Measurements from ENCODE around the gene SACS.
"Not testable (repeated sequence)": the region's sequence is repeated elsewhere in the genome, so short reads cannot be mapped to it uniquely, and the experiment has no call there.

Gene SACS

DNA sequence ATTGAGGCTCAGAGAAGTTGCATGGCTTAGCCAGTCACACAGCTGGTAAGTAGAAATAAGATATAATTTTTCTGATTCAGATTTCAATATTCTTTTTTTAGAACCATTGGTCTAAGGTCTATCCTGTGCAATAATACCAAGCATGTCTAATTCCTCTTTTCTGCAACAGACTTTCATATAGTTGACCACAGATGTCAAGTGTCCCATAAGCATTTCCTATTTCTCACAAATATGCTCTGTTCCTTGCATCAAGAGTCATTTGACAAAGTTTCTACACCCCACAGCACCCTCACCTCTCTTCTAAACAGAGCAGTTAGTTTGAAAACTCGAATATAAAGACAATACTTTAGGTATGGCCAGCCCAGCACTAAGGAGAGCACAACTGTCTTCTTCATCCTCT, 26.8 kb upstream of the SACS start:
- in situ Hi-C loops (cut with MboI; ENCODE audit: low sequenced_read_pairs), result loop anchor here (25.0 kb wide), 1 partner anchor 427 kb away; the partner anchor contains the start of genes C1QTNF9B and MIPEP

DNA sequence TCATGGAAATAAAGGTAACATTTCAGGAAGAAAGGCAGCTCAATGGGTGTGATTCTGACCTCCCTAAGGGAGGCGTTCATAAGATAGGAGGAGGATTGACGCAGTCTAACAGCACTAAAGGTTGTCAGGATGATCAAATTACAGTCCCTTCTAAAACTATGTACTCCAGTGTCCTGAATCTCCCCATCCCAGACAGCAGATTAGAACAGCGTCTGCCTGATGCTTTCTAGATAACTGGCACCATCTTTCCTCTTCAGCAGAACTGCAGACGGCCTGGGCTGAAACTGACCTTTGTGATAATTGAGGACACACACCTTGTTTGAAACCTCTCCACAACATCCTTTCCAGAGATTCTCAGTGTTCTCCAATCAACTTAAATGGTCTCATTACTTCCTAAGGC, 25.5 kb upstream of the SACS start:
- in situ Hi-C loops (cut with MboI; ENCODE audit: low sequenced_read_pairs), result loop anchor here (25.0 kb wide), 1 partner anchor 428 kb away; the partner anchor contains the start of genes C1QTNF9B and MIPEP

DNA sequence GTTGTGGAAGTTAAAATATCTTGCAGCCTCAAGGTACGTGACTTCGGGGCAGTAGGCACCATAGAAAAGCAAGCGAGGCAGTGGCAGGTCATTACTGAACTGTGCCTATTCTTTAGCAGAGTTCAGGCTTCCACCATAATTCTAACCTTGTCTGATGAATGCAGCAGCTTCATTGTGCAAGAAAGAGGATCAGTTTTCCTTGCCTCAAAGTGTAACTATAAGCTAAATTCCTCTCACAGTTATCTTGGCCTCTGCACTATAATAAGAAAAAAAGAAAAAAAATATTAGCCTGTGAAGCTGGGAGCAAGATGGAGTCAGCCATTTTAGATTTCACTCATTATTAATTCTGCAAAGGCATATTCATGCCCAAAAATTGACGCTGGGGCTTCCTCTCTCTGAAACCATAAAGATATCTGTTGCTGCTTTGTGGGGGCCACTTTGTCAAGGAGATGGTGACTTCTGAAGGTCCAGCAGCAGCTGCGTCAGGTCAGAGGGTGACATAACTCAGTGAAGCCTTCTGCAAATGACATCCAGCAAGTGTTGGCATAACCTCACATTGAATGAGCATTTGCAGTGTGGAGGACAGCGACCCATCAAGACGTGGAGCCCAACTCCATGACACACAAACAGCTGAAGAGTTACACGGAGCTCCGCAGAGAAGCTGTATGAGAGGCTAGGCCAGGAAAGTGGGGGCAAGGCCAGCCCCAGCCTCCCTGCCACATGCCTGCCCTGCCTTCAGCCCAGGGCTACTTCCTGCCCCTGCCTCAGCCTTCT, 23.1 kb upstream of the SACS start:
- in situ Hi-C loops (cut with MboI; ENCODE audit: low sequenced_read_pairs), result loop anchor here (25.0 kb wide), 1 partner anchor 431 kb away; the partner anchor contains the start of genes C1QTNF9B and MIPEP

DNA sequence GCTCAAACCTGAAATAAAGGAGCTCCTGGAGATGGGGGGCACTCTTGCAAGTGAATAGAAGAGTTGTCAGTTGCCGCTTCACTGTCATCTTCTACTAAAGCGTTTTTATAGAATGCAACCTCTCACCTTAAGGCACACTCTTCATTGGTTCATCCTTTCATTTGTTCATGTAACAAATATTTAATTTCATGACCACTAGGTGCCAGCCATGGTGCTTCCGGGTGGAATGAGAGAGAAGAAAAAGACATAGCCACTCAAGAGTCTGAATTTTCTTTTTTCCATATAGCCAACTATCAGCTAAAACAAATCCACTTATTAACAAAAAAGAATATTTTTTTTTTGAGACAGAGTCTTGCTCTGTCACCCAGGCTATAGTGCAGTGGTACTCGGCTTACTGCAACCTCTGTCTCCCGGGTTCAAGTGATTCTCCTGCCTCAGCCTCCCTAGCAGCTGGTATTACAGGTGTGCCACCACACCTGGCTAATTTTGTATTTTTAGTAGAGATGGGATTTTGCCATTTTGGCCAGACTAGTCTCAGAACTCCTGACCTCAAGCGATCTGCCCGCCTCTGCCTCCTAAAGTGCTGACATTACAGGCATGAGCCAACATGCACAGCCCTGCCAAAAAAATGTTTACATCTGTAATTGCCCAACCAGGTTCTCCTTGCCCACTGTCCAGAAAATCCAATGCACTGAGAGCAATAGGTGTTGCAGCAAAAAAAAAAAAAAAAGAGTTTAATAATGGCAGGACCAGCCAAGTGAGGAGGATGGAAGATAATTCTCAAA, 22.1 kb upstream of the SACS start:
- in situ Hi-C loops (cut with MboI; ENCODE audit: low sequenced_read_pairs), result loop anchor here (25.0 kb wide), 1 partner anchor 432 kb away; the partner anchor contains the start of genes C1QTNF9B and MIPEP

DNA sequence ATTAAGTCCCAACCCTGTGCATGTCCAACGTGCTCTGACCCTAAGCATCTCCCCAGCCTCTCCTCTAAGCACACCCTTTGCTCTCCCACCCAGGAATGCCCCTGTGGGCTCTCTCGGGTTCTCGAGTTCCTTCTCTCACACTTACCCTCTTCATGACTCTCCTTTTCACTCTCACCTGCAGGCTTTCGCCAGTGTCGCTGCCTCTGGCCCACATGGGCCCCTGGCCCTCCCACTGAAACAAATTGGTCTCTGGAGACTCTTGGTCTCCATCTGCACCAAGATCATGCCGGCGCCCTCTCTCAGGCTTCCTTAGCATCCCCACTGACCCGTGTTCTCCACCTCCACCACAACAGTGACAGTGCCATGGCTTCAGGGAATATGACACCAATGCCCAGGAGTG, 19.6 kb upstream of the SACS start:
- in situ Hi-C loops (cut with MboI; ENCODE audit: low sequenced_read_pairs), result loop anchor here (25.0 kb wide), 1 partner anchor 434 kb away; the partner anchor contains the start of genes C1QTNF9B and MIPEP

DNA sequence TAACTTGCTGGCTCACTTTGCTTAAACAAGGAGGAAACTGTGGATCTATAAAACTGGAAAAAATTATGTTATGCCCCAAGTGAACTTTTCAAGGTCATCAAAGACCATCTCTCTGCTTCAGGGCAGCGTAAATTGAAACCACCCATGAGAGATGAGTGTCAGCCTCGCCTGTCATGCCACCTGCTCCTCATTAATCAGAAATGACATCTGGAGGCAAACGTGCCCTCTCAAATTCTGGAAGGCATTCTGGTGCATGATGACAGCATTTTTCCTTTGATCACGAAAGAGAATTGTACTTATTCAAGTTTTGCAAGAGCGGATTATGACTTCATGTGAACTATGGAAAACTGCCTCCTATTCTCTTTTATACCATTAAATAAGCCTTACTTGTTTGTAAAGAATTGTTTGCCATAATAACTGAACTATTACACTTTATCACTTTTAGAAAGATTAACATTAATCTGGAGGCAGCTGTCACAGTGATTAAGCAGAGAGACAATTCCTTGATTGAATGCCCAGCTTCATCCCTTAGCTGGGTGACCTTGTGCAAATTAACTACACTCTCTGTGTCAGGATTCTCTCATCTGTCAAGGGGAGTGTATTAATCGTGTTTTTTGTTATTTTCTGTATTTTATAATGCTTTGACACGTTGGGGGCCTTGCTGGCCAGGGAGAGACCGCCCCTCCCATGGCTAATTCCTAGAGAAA, 17.0 kb upstream of the SACS start:
- in situ Hi-C loops (cut with MboI; ENCODE audit: low sequenced_read_pairs), result loop anchor here (25.0 kb wide), 1 partner anchor 437 kb away; the partner anchor contains the start of genes C1QTNF9B and MIPEP

DNA sequence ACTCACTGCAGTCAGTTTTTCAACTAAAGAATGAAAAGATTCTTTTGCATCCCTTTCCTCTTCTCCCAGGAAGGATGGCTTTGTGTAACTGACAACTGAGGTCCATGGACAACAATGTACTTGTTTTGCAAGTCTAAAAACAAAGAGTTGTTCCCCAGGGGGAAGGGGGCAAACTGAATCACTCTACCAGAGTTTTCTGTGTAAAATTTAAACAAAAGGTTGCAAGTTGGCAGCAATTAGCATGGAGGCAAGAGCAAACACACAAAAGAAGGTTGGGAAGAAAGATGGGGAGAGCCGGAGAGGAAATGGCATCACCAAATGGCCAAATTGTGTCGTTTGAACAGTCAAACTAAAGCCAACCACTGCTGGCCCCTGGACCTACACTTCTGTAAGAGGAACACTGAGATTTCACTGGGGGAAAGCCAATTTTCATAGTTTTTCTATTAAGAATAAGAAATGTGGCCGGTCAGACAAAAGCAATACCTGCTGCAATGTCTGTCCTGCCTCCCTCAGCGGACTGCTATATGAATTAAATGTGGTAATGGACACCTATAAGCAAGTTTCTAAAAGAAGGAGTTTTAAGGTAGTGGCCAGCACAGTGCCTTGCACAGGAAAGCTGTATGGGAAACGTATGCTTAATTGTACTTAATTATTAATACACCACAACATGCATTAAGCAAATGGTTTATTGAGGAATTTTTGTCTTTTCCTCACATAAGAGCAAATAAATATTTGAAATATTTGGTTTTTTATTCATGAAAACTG, 16.1 kb upstream of the SACS start:
- in situ Hi-C loops (cut with MboI; ENCODE audit: low sequenced_read_pairs), result loop anchor here (25.0 kb wide), 1 partner anchor 438 kb away; the partner anchor contains the start of genes C1QTNF9B and MIPEP

DNA sequence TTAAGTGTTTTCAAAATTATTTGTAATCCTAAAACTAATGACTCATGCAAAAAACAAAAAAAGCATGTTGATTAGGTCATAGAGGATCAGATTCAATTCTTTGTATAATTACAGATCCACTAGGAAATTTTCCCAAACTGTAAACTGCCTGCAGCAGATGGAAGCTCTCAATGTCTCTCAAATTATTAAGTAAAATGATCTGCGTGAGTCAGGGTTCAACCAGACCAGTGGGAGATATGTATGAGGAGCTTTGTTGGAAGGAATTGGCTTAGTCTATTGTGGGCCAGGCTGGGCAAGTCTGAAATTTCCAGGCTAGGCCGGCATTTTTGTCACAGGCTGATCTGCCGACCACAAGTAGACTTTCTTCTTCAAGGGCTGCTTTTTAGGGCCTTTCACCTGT, 14.4 kb upstream of the SACS start:
- in situ Hi-C loops (cut with MboI; ENCODE audit: low sequenced_read_pairs), result no loop called here

DNA sequence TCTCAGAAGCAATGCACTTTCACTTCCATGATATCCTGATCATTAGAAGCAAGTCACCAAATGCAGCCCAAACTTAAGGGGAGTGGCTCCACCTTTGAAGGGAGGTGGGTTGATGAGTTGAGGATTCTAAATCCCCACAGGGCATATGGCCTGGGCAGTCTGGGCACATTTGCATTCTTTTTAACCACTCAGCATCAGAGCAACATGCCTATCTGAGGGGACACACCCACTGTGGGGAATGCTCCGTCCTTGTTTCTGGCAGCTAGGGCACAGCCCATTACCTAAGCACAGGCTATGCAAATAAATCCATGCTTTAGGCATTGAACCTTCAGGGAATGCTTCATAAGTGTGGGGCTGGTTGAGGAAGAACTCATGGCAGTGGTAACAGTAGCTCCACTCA, 12.3 kb upstream of the SACS start:
- in situ Hi-C loops (cut with MboI; ENCODE audit: low sequenced_read_pairs), result no loop called here

DNA sequence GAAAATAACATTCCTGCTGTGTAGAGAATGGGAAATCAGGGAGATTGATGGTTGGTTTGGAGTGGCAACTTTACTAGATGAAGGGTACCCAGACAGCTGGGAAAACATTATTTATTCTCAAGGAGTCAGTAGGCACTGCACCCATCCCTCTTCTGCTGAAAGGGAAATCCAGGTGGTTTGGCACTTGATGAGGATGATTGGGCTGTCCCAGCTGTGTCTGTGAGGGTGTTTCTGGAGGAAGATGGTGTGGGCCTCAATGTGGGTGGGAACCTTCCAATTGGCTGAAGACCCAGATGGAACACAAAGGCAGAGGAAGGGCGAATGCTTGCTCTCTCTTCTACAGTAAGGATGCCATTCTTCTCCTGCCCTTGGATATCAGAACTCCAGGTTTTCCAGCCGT, 10.4 kb upstream of the SACS start:
- in situ Hi-C loops (cut with MboI; ENCODE audit: low sequenced_read_pairs), result no loop called here

DNA sequence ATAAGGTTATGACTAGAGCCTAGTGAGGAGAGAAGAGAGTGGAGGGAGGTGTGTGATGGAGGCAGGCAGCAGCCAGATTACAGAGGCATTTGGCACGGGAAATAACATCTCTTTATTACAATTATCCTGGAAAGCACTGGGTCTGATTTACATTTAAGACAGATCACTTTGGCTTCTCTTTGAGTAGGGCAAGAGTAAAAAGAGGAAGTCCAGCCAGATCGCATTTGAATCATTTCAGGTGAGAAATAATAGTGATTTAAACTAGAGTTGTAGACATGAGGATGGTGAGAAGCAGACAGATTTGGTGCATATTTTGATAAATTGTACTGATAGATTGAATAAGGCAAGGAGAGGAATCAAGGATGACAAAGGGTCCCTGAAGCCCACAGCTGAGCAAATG, 9.6 kb upstream of the SACS start:
- in situ Hi-C loops (cut with MboI; ENCODE audit: low sequenced_read_pairs), result no loop called here

DNA sequence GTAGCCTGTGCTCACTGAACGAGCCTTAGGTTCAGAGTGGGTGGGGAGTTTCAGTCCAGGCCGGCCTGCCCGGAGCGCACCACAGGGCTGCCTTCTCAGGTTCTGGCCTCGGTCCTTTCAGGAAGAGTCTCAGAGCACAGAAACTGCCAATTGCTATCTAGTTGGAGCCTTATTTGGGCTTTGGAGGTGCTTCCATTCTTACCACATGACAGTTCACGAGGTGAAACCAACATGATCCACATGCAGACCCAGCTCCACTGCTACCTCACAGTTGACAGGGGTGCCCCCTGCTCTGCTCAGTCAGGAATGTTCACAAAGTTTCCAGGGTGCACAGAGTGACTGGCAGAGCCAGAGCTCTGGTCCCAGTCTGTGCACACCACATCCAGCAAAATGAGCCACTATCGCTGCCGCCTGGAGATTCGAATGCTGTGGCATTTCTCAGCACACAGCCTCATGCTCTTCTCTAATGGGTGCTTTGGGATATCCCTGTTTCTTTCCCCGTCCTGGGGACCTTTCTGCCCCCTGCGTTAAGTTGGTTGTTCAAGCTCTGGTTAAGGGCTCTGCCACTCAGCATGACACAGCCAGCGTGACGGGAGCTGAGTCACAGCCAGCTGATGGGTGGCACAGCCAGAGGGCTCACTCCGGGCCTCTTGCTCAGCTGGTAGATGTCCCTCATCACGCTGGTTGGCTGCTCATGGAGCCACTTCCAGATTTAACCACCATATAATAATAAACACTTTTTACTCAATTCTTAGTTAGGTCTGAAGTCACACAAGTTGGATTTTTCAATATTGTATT, 7.5 kb upstream of the SACS start:
- in situ Hi-C loops (cut with MboI; ENCODE audit: low sequenced_read_pairs), result no loop called here

DNA sequence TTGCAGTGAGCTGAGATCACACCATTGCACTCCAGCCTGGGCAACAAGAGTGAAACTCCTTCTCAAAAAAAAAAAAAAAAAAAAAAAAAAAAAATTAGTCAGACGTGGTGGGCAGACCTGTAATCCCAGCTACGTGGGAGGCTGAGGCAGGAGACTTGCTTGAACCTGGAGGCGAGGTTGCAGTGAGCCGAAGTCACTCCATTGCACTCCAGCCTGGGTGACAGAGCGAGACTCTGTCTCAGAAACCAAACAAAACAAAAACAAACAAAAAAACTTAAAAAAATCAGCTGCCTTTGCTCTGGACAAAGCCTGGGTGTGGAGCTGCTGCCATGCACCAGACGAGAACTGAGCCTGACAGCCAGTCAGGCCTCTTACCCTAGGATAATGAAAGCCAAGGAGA, 6.8 kb upstream of the SACS start:
- in situ Hi-C loops (cut with MboI; ENCODE audit: low sequenced_read_pairs), result not testable (repeated sequence)

DNA sequence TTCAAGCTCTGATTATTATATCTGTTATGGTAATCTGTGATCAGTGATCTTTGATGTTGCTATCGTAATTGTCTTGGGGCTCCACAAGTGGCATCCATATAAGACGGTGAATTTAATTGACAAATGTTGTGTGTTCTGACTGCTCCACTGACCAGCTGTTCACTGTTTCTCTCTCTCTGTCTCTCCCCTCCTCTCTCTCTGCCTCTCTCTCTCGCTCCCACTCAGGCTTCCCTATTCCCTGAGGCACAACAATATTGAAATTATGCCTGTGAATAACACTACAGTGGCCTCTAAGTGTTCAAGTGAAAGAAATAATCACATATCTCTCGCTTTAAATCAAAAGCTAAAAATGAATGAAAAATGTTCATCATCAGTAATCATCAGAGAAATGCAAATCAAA, 4.4 kb upstream of the SACS start:
- in situ Hi-C loops (cut with MboI; ENCODE audit: low sequenced_read_pairs), result no loop called here

DNA sequence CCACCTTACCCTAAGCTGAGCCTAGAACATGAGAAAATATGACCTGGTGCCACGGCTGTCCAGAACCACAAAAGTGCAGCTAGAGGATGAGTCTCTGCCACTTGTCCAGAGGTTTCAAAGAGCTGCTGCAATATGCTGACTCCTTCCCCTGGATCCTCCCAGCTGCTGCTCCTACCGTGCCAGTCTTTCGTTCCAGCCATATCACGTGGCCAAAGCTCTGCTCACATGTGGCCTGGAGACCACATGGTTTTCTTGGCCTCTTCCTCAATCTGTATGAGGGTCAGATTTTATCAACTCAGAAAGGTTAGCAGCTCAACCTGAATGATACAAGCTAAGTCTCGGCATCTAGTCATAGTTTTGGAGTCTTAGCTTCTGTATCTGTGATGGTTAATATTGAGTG, 3.2 kb upstream of the SACS start:
- in situ Hi-C loops (cut with MboI; ENCODE audit: low sequenced_read_pairs), result no loop called here

DNA sequence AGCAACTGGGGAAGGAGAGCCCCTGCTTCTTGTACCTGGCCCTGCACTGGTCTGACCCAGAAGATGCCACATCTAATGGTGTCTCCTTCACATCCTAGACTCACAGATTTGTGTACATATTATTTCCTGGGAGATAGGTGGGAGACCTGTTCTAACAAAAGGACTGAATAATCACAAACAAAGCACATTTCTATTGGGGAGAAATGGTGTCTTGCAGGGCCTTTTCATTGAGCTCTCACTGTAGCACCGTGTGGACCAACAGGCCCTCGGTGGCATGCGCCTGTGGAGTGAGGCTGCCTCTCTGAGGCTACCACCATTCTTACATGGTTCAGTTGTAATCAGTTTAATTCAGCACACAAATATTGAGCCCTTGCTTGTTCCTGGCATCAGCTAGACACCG, 989 bp upstream of the SACS start:
- in situ Hi-C loops (cut with MboI; ENCODE audit: low sequenced_read_pairs), result no loop called here

DNA sequence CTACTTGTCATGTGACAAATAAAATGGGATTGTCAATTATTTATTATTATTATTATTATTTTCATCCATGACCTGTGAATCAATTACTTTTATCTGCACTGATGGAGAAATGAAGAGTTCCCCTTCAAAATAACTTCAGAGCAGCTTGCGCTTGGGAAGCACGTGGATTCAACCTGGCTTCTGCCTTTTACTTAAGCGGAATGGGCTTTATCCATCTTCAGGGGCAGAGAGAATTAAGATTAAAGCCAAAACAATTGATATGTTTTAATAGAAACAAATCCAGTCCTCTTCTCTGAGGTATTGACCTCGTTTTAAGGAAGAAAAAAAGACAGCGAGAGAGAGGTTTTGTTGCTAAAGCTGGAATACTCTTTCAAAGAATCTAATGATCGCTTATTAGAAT, 876 bp downstream of the SACS start:
- in situ Hi-C loops (cut with MboI; ENCODE audit: low sequenced_read_pairs), result no loop called here

DNA sequence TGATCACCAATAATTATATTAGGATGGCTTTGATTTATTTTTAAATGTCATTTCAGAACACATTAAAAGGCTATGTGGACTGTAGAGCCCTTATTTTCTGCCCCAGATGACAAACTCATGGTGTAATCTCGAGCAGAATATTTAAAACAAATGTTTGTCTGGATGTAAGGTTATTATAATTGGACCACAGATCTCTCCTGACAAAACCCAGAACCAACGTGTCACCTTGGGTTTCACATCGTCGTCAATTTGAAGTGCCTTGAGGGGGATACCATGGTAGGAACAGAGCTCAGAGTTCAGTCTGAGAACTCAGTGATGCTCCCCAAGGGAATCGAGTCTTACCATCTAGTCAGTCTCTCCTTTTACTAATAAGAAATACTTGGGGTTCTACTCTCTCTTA, 2.8 kb downstream of the SACS start:
- in situ Hi-C loops (cut with MboI; ENCODE audit: low sequenced_read_pairs), result no loop called here

DNA sequence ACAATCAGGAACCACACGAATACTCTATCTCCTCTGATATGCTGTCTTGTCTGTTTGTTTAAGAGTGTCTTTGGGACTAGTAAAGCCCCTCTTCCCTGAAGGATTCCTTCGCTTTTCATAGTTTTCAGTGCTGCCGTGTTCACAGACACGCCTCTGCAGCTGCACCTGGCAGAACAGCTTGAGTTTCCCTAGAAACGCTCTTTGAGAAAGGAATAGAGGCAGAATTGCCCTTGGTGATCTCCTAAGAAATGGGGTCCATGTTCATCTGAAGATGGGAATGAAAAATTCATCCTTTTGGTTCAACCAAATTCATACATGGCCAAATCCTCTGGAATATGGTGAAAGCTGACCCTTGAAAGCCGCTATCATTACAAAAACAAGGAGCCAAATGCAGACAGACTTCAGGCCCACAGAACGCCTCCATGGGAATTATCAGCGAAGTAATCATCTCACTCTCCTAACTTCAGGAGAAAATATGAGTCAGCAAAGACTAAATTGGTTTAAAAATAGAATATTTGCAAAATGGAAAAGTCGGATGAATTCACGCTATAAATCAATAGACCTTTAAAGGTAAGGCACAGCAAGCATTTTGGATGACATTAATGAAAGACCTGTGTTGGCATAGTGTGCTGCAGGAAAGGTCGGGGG, 5.5 kb downstream of the SACS start:
- in situ Hi-C loops (cut with MboI; ENCODE audit: low sequenced_read_pairs), result no loop called here

Data from HL-60/S4 treated with phorbol 12-myristate 13-acetate at 8.2 ng/mL for 4 days and 3 days (cell line).